Subcutaneous adipose tissue (tissue), 4 donors: ENCODE data around the gene RPL26. TPM values are rescaled to one million over a fixed set of nuclear protein-coding genes. Genes with fewer than 3 reads are reported as not detected.

Source experiments
- small RNA-seq: library from RNA; depleted of rRNA; stranded (forward); fragments of <200 nt; gene quantifications from one replicate; pipeline ENCODE3, GENCODE V24; 2016
- total RNA-seq, 4 donors: library from RNA; depleted of rRNA; stranded (reverse); fragments of >200 nt; gene quantifications; one replicate each; pipeline ENCODE4 v1.1.0, GENCODE V29; 2016
- TF ChIP-seq, protein P1 (sequence below): fragments of 450-650 bp; IDR thresholded peaks from one replicate; pipeline ENCODE4 v1.5.1; 2016; ENCODE audit warnings: low read depth, mild to moderate bottlenecking, control low read depth, antibody characterized with exemption, moderate library complexity

The RPL26 gene
- total RNA-seq, 4 donors from 2014 or later, result 2,871 to 4,677 (median 3,762) TPM

DNA sequence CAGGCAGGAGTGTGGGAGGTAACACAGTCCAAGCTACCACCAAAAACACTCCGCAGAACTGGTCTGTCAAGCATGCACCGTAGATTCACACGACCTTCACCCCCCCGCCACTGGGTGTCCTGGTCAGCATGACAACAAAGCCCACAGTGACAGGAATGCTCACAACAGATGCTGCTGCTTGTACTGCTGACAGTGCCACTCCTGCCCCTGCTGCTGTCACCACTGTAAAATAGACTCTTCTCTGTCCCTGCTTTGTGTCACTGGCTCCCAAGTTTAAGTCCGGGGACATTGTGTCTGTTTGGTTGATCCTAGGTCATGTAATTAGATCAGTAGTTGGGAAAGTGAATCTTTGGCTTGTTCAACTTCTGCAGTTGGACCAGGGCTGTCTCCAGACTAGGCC is 50.3 kb downstream of the RPL26 start:
- TF ChIP-seq, protein P1, sequence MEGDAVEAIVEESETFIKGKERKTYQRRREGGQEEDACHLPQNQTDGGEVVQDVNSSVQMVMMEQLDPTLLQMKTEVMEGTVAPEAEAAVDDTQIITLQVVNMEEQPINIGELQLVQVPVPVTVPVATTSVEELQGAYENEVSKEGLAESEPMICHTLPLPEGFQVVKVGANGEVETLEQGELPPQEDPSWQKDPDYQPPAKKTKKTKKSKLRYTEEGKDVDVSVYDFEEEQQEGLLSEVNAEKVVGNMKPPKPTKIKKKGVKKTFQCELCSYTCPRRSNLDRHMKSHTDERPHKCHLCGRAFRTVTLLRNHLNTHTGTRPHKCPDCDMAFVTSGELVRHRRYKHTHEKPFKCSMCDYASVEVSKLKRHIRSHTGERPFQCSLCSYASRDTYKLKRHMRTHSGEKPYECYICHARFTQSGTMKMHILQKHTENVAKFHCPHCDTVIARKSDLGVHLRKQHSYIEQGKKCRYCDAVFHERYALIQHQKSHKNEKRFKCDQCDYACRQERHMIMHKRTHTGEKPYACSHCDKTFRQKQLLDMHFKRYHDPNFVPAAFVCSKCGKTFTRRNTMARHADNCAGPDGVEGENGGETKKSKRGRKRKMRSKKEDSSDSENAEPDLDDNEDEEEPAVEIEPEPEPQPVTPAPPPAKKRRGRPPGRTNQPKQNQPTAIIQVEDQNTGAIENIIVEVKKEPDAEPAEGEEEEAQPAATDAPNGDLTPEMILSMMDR, result no peak

DNA sequence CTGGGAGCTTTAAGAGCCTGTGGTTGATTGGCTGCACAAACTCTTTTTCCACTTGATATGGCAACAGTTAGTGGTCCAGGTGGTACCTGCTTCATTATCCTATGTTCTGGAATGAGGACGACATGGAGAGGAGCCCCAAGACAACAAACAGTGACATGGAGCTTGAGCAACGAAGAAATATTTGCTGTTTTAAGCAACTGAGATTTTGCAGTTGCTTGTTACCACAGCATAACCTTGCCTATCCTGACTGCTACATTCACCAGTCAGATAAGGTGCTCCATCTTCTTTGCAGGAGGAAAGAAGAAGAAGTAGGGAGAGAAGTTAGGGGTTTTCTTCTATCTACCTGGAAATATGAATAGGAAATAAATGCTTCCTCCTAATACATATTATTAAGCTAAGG is 50.9 kb downstream of the RPL26 start:
- TF ChIP-seq, protein P1, result no peak

Small RNA genes within 50 kb of the gene (small RNA-seq; reads per million reads assigned to genes)
- not detected for gene RF00265

Other genes starting within 250 kb of the RPL26 start
- gene PER1, start 230.8 kb downstream of the RPL26 start, total RNA-seq, result 100 to 1,000 TPM in 3 of 4 donors, 10 to 100 TPM in 1; 95.2 to 186 (median 121) TPM
- gene VAMP2, start 220.2 kb downstream of the RPL26 start, total RNA-seq, result 10 to 100 TPM; 18.6 to 45.2 (median 23.4) TPM
- 10 to 100 TPM; 14.3 to 23.8 (median 20.4) TPM for gene TMEM107, start 206.8 kb downstream of the RPL26 start, total RNA-seq
- 10 to 100 TPM in 2 of 4 donors, 1 to 10 TPM in 2; 2.9 to 10.4 (median 9.3) TPM for gene BORCS6, start 193.0 kb downstream of the RPL26 start, total RNA-seq
- gene AURKB, start 172.6 kb downstream of the RPL26 start, total RNA-seq, result 1 to 10 TPM in 3 of 4 donors, not detected in 1; 1.3 to 3.4 (median 2.2) TPM
- gene CTC1, start 135.1 kb downstream of the RPL26 start, total RNA-seq, result 10 to 100 TPM; 11.6 to 17.6 (median 14.9) TPM
- gene PFAS, start 133.9 kb downstream of the RPL26 start, total RNA-seq, result 10 to 100 TPM in 3 of 4 donors, 1 to 10 TPM in 1; 7.5 to 20.9 (median 12.0) TPM
- gene RANGRF, start 94.5 kb downstream of the RPL26 start, total RNA-seq, result 10 to 100 TPM; 16.5 to 23.2 (median 19.0) TPM
- gene SLC25A35, start 87.8 kb downstream of the RPL26 start, total RNA-seq, result 1 to 10 TPM; 1.7 to 8.1 (median 2.4) TPM
- 10 to 100 TPM; 20.3 to 73.1 (median 36.9) TPM for gene ARHGEF15, start 73.0 kb downstream of the RPL26 start, total RNA-seq
- not detected for gene ODF4, start 43.4 kb downstream of the RPL26 start, total RNA-seq
- gene RNF222, start 14.6 kb upstream of the RPL26 start, total RNA-seq, result not detected
- 10 to 100 TPM; 58.3 to 80.4 (median 67.3) TPM for gene NDEL1, start 52.7 kb upstream of the RPL26 start, total RNA-seq
- 10 to 100 TPM; 39.8 to 70.6 (median 47.9) TPM for gene MYH10, start 247.5 kb upstream of the RPL26 start, total RNA-seq